GM23248 (cell line): ENCODE measurements around the gene LRRC7. TPM values are rescaled to one million over a fixed set of nuclear protein-coding genes. Genes with fewer than 3 reads are reported as not detected.

ENCODE experiments used
- DNase-seq: peaks from one replicate; pipeline ENCODE4 v3.0.0-alpha.2; 2015
- H2AFZ ChIP-seq: fragments of 200-600 bp; sonication (generic); 2 replicates; pipeline ENCODE4 v1.6.1; 2016; ENCODE audit warnings: antibody characterized with exemption
- H3F3A ChIP-seq: fragments of 200-600 bp; sonication (generic); 2 replicates; pipeline ENCODE4 v1.6.1; 2016; ENCODE audit warnings: mild to moderate bottlenecking, antibody characterized with exemption, mixed run types; ENCODE audit not compliant: insufficient read depth
- H3K27ac ChIP-seq: fragments of 200-600 bp; sonication (generic); 2 replicates; pipeline ENCODE4 v1.5.1; 2016; ENCODE audit warnings: mild to moderate bottlenecking
- H3K27me3 ChIP-seq: fragments of 200-600 bp; sonication (generic); replicated peaks from 2 replicates; pipeline ENCODE4 v1.6.1; 2016; ENCODE audit warnings: mild to moderate bottlenecking; ENCODE audit not compliant: insufficient read depth
- H3K36me3 ChIP-seq: fragments of 200-600 bp; sonication (generic); 2 replicates; pipeline ENCODE4 v1.6.1; 2016; ENCODE audit warnings: low read depth, mild to moderate bottlenecking
- H3K4me1 ChIP-seq: fragments of 200-600 bp; sonication (generic); 2 replicates; pipeline ENCODE4 v1.6.1; 2016; ENCODE audit warnings: mild to moderate bottlenecking; ENCODE audit not compliant: insufficient read depth
- H3K4me2 ChIP-seq: fragments of 200-600 bp; sonication (generic); one replicate; pipeline ENCODE4 v1.6.1; 2016; ENCODE audit warnings: mild to moderate bottlenecking; ENCODE audit not compliant: unreplicated experiment
- H3K4me3 ChIP-seq: fragments of 200-600 bp; sonication (generic); 2 replicates; pipeline ENCODE4 v1.5.1; 2016; ENCODE audit warnings: mild to moderate bottlenecking
- H3K79me2 ChIP-seq: fragments of 200-600 bp; sonication (generic); 2 replicates; pipeline ENCODE4 v1.6.1; 2016; ENCODE audit warnings: mild to moderate bottlenecking; ENCODE audit not compliant: insufficient read depth
- H3K9ac ChIP-seq: fragments of 200-600 bp; sonication (generic); 2 replicates; pipeline ENCODE4 v1.6.1; 2016; ENCODE audit warnings: mild to moderate bottlenecking
- H3K9me2 ChIP-seq: fragments of 200-600 bp; sonication (generic); 2 replicates; pipeline ENCODE4 v1.6.1; 2016; ENCODE audit warnings: mixed run types, mild to moderate bottlenecking, moderate library complexity; ENCODE audit not compliant: insufficient read depth
- H3K9me3 ChIP-seq: fragments of 200-600 bp; sonication (generic); one replicate; pipeline ENCODE4 v1.6.1; 2017; ENCODE audit warnings: low read depth
- H4K20me1 ChIP-seq: fragments of 200-600 bp; sonication (generic); 2 replicates; pipeline ENCODE4 v1.6.0; 2016; ENCODE audit not compliant: insufficient read depth
- EZH2 ChIP-seq: fragments of 200-600 bp; sonication (generic); IDR thresholded peaks from 2 replicates; pipeline ENCODE4 v1.6.1; 2018; ENCODE audit warnings: antibody characterized with exemption, mild to moderate bottlenecking; ENCODE audit not compliant: insufficient read depth, poor library complexity, severe bottlenecking
- EZH2phosphoT487 ChIP-seq: fragments of 200-600 bp; sonication (generic); IDR thresholded peaks from 2 replicates; pipeline ENCODE4 v1.6.1; 2018; ENCODE audit warnings: antibody characterized with exemption, moderate library complexity, mild to moderate bottlenecking, low read depth; ENCODE audit not compliant: insufficient read depth
- WGBS, 2 experiments: methylation state at CpG; one replicate each; pipeline ENCODE4 v1.1.6; 2015 to 2017; ENCODE audit warnings: low lambda C conversion rate in 2 of 2, low coverage in 1 of 2; ENCODE audit errors: missing lambda C conversion rate in 2 of 2; 5-methylcytosine and 5-hydroxymethylcytosine counted together
- in situ Hi-C: fragments of 300-500 bp; cut with MboI; formaldehyde crosslinking; loops from 2 replicates; pipeline ENCODE4 v1.15.0; 2020
- polyA plus RNA-seq: library from polyadenylated mRNA; unstranded; fragments of >200 nt; fragmentation: Nextera tagmentation; extraction: Ambion mirVana; gene quantifications from 2 replicates; pipeline ENCODE4 v1.2.1, GENCODE V29; 2016
- total RNA-seq: library from RNA; depleted of rRNA; stranded (reverse); fragments of >200 nt; shearing (Covaris generic); gene quantifications from 2 replicates; pipeline ENCODE4 v1.2.3, GENCODE V29; 2014

LRRC7 gene
- total and polyA plus RNA-seq, 2 experiments from 2014 or later: 0.29 TPM; not detected in 1

GRCh38 chr1:70039485-70039884, 471.8 kb downstream of the LRRC7 start:
- in situ Hi-C loops: no loop called here
- Histone ChIP-seq H3K4me2 (no peak overlapping the region), H3K4me1 (peaks cover 13% of the 10 kb centered on the region), H3K27ac (no peak overlapping the region), H4K20me1 (no peaks in the 10 kb centered on the region), H3K27me3 (no peaks in the 10 kb centered on the region), H3F3A (peaks cover 6% of the 10 kb centered on the region; the same call in 1 of the 2 replicates), H3K36me3 (no peaks in the 10 kb centered on the region), H2AFZ (no peak overlapping the region), H3K9me3 (no peaks in the 10 kb centered on the region), H3K4me3 (no peak overlapping the region), H3K9ac (no peak overlapping the region), H3K9me2 (no peaks in the 10 kb centered on the region), H3K79me2 (no peaks in the 10 kb centered on the region)
- TF ChIP-seq EZH2: no peak
- TF ChIP-seq EZH2phosphoT487: no peak
- WGBS, 2 experiments: 95% methylated on average over 6 of the region's 6 CpGs
- DNase-seq: no peak

DNA sequence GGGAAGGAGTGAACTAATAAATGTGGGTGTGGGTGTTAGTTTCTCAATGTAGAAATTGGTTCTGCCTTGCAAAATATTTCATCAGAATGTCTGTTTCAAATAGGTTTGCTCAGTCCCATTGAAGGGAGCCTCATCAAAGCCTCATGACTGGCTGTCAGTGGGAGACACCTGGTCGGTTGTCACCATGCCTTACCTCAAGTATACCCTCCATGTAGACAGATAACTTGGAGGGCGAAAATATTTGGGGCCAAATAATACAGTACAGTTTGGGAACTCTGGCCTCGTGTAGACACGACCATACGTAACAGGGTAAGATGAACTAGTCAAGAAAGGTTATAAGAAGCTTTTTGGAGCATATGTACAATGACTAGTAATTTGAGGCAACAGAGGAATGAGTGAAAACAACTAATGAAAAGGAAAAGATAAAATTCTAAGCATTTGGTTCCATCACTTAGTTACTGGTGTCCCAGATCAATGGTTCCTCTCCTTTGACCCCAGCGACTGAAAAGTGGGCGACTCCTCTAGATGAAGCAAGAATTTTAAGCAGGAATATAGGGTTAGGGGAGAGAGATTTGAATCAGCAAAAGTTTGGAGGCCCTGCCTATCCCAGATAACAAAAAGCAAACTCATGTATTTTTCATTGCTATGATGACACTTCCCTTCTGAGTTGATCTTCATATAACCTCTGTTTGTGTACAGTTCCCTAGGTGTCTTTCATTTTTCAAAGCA, 473.8 kb downstream of the LRRC7 start:
- H2AFZ ChIP-seq: no peak overlapping the region
- no peaks in the 10 kb centered on the region for H3K79me2 ChIP-seq
- WGBS, 2 experiments: 92% methylated on average over 7 of the region's 7 CpGs
- no peak overlapping the region for H3K4me2 ChIP-seq
- no peak overlapping the region for H3K4me3 ChIP-seq
- TF ChIP-seq EZH2phosphoT487 (no peak), EZH2 (no peak)
- no peaks in the 10 kb centered on the region; the same call in 1 of the 2 replicates for H3K27me3 ChIP-seq
- in situ Hi-C loops: no loop called here
- H3K4me1 ChIP-seq: peaks cover 24% of the 10 kb centered on the region
- no peak overlapping the region for H3K9ac ChIP-seq
- no peaks in the 10 kb centered on the region for H3K9me2 ChIP-seq
- H3K9me3 ChIP-seq: no peaks in the 10 kb centered on the region
- no peak overlapping the region for H3K27ac ChIP-seq
- no peaks in the 10 kb centered on the region for H4K20me1 ChIP-seq
- H3F3A ChIP-seq: peaks cover 10% of the 10 kb centered on the region; the same call in 1 of the 2 replicates
- no peaks in the 10 kb centered on the region for H3K36me3 ChIP-seq
- no peak for DNase-seq

- H3F3A ChIP-seq: peaks cover 10% of the 10 kb centered on the region; the same call in 1 of the 2 replicates
- in situ Hi-C loops: no loop called here
- DNase-seq: no peak
- H3K9me3 ChIP-seq: no peaks in the 10 kb centered on the region
- H3K9ac ChIP-seq: no peak overlapping the region
- no peaks in the 10 kb centered on the region for H4K20me1 ChIP-seq
- no peaks in the 10 kb centered on the region for H3K36me3 ChIP-seq
- no peaks in the 10 kb centered on the region; the same call in 1 of the 2 replicates for H3K27me3 ChIP-seq
- TF ChIP-seq EZH2phosphoT487: no peak
- TF ChIP-seq EZH2: no peak
- no peaks in the 10 kb centered on the region for H3K79me2 ChIP-seq
- H3K4me1 ChIP-seq: peaks cover 24% of the 10 kb centered on the region
- no peak overlapping the region for H2AFZ ChIP-seq
- WGBS, 2 experiments: 82 to 87% methylated on average over 3 of the region's 3 CpGs
- no peaks in the 10 kb centered on the region for H3K9me2 ChIP-seq
- no peak overlapping the region for H3K27ac ChIP-seq
- H3K4me3 ChIP-seq: no peak overlapping the region
- no peak overlapping the region for H3K4me2 ChIP-seq
Measured at GRCh38 chr1:70042090-70042731, 474.5 kb downstream of the LRRC7 start.

GRCh38 chr1:70043804-70044203, 476.1 kb downstream of the LRRC7 start:
- Histone ChIP-seq H3F3A (peaks cover 10% of the 10 kb centered on the region; the same call in 1 of the 2 replicates), H3K27ac (no peak overlapping the region), H3K9me3 (no peaks in the 10 kb centered on the region), H3K4me3 (no peak overlapping the region), H3K36me3 (no peaks in the 10 kb centered on the region), H3K9ac (no peak overlapping the region), H3K4me2 (peak overlapping the region; percentile 50), H2AFZ (no peak overlapping the region), H4K20me1 (no peaks in the 10 kb centered on the region), H3K27me3 (no peaks in the 10 kb centered on the region; the same call in 1 of the 2 replicates), H3K79me2 (no peaks in the 10 kb centered on the region), H3K9me2 (no peaks in the 10 kb centered on the region), H3K4me1 (peaks cover 30% of the 10 kb centered on the region)
- peak; percentile 63 for DNase-seq
- TF ChIP-seq EZH2: no peak
- TF ChIP-seq EZH2phosphoT487: no peak
- in situ Hi-C loops: no loop called here
